WTC11 (cell line): ENCODE results near the gene BHLHE23.

ENCODE experiments used
- CTCF ChIP-seq: fragments of 200-600 bp; IDR thresholded peaks from 2 replicates; pipeline ENCODE4 v1.8.0; 2022; ENCODE audit warnings: antibody characterized with exemption
- E2F5 ChIP-seq: sonication (generic); formaldehyde crosslinking; IDR thresholded peaks from 2 replicates; pipeline ENCODE4 v1.8.1; 2022; ENCODE audit warnings: mild to moderate bottlenecking, moderate library complexity, missing genetic modification reagents
- ESRRA ChIP-seq: sonication (generic); formaldehyde crosslinking; IDR thresholded peaks from 2 replicates; pipeline ENCODE4 v1.8.1; 2022; ENCODE audit warnings: mild to moderate bottlenecking, missing genetic modification reagents, borderline replicate concordance
- FOXK1 ChIP-seq: sonication (generic); formaldehyde crosslinking; IDR thresholded peaks from 2 replicates; pipeline ENCODE4 v1.8.0; 2022; ENCODE audit warnings: mild to moderate bottlenecking, moderate library complexity, missing genetic modification reagents
- FOXP4 ChIP-seq: sonication (generic); formaldehyde crosslinking; IDR thresholded peaks from 2 replicates; pipeline ENCODE4 v1.8.0; 2022; ENCODE audit warnings: mild to moderate bottlenecking, missing genetic modification reagents
- HMGXB4 ChIP-seq: sonication (generic); formaldehyde crosslinking; IDR thresholded peaks from 2 replicates; pipeline ENCODE4 v1.8.1; 2023; ENCODE audit warnings: mild to moderate bottlenecking, moderate library complexity, missing genetic modification reagents
- MXD4 ChIP-seq: fragments of 250-450 bp; sonication (Bioruptor Pico); IDR thresholded peaks from 2 replicates; pipeline ENCODE4 v1.8.0; 2021; ENCODE audit warnings: mild to moderate bottlenecking, moderate library complexity, borderline replicate concordance
- NFYB ChIP-seq: sonication (generic); formaldehyde crosslinking; conservative IDR thresholded peaks from 2 replicates; pipeline ENCODE4 v1.8.0; 2022; ENCODE audit warnings: low read depth, missing genetic modification reagents
- STAT6 ChIP-seq: sonication (generic); formaldehyde crosslinking; conservative IDR thresholded peaks from 2 replicates; pipeline ENCODE4 v1.8.1; 2023; ENCODE audit warnings: mild to moderate bottlenecking, low read depth, missing genetic modification reagents, moderate library complexity
- TP53 ChIP-seq: sonication (generic); formaldehyde crosslinking; IDR thresholded peaks from 2 replicates; pipeline ENCODE4 v1.8.1; 2023; ENCODE audit warnings: mild to moderate bottlenecking, missing genetic modification reagents
- ZNF138 ChIP-seq: sonication (generic); formaldehyde crosslinking; conservative IDR thresholded peaks from 2 replicates; pipeline ENCODE4 v1.8.1; 2022; ENCODE audit warnings: mild to moderate bottlenecking, moderate library complexity, missing genetic modification reagents
- ZNF263 ChIP-seq: sonication (generic); formaldehyde crosslinking; IDR thresholded peaks from 2 replicates; pipeline ENCODE4 v1.8.1; 2022; ENCODE audit warnings: low read depth, mild to moderate bottlenecking, moderate library complexity, missing genetic modification reagents
- TF ChIP-seq, protein P1 (sequence below): sonication (generic); formaldehyde crosslinking; IDR thresholded peaks from 2 replicates; pipeline ENCODE4 v1.8.1; 2022; ENCODE audit warnings: low read depth, missing genetic modification reagents, borderline replicate concordance

DNA sequence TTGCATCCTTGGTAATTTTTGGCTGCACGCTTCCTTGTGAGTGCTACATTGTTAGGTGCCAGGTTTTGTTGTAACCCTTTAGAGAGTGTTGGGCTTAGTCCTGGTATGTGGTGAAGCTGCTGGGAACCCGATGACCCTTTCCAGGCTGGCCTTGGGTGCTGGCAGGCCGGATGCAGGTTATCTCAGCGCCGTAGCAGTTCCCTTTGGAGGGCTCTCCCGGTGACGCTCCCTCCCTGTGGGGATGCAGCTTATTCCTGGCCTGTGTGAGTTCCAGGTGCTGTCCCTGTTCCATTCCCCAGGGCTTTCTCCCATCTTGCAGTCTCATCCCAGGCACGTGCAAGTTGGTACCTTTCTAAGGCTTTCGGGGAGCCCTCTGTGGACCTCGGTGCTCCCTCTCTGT, 13.9 kb upstream of the BHLHE23 start:
- TF ChIP-seq CTCF = no peak
- TF ChIP-seq E2F5 = no peak
- no peak for TF ChIP-seq MXD4
- no peak for TF ChIP-seq ESRRA
- no peak for TF ChIP-seq NFYB (CRISPR knock-in tag)
- no peak for TF ChIP-seq FOXK1
- no peak for TF ChIP-seq ZNF138 (CRISPR knock-in tag)
- TF ChIP-seq STAT6 (CRISPR knock-in tag) = no peak
- TF ChIP-seq HMGXB4 = no peak
- TF ChIP-seq, protein P1, sequence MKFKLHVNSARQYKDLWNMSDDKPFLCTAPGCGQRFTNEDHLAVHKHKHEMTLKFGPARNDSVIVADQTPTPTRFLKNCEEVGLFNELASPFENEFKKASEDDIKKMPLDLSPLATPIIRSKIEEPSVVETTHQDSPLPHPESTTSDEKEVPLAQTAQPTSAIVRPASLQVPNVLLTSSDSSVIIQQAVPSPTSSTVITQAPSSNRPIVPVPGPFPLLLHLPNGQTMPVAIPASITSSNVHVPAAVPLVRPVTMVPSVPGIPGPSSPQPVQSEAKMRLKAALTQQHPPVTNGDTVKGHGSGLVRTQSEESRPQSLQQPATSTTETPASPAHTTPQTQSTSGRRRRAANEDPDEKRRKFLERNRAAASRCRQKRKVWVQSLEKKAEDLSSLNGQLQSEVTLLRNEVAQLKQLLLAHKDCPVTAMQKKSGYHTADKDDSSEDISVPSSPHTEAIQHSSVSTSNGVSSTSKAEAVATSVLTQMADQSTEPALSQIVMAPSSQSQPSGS (CRISPR knock-in tag) = no peak
- no peak for TF ChIP-seq FOXP4 (CRISPR knock-in tag)
- TF ChIP-seq TP53 (CRISPR knock-in tag) = no peak
- TF ChIP-seq ZNF263 (CRISPR knock-in tag) = no peak
